GM18867 (cell line): ENCODE data around the gene QRFP.

Experiments
- ATAC-seq: cut with Tn5 transposase; IDR thresholded peaks from one replicate; pipeline ENCODE4 v1.9.1; 2021; ENCODE audit warnings: mild to moderate bottlenecking, moderate library complexity; ENCODE audit not compliant: unreplicated experiment

The QRFP gene

DNA sequence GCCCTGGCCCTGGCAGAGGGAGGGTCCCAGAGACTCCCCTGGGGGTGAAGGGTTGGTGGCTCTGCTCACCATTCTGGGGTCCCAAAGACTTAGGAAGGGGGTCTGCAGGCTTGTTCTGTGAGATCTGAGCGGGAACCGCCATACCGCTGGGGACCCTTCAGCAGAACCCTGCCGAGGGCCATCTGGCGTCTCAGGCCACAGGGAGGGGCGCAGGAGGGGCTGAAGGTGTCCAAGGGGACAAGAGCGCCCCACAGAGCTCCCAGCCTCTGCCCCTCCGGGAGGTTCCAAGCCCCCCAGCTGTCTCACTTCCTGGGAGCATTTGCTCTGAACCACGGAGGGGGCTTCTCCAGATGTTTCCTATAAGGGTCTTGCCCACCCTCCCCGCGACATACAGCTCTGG, 37.6 kb upstream of the QRFP start:
- no peak for ATAC-seq

DNA sequence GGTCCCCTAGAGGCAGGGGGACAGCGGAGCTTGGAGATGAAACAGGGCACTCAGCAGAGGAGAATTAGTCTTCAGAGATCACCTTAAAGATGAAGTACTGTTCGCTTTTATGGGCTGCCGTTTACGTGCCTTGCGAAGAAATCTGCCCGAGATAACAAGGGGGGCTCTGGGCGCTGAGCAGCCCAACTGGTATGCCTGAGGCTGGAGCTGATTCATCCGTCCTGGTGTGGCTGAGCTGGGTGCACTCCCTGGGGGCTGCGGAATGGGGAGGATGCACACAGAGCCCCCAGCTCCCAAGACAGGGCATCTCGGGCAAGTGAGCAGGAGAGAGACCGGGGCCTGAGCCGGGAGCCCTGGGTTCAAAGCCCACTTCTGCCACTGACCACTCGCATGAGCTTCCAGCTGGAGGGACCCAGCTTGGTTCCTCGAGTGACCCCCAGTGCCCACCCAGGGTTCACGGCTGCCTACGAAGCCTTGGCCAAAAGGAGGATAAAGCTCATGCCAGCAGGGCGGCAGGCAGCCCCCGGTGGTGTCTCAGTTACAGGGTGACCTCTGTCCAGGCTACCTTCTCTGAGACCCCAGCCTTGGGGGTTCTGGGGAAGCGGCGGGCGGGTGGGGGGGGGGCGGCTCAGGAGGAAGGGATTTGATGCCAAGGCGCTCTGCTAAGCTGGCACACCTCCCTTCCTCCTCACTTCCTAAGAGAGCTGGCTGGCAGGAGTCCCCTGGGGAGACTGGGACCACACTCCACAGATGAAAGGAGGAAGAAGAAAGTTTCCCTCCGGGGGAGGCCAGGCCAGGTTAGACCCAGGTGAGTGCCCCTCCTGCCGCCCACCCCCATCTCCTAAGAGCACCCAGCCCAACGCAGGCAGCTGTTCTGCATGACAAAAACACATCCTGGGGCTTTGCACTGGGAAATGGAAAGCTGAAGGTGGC, 36.8 kb upstream of the QRFP start:
- ATAC-seq: no peak

- no peak for ATAC-seq
Measured at GRCh38 chr9:130932255-130933079, 35.9 kb upstream of the QRFP start.

- peak; percentile 72 for ATAC-seq
Measured at GRCh38 chr9:130931508-130932254, 35.1 kb upstream of the QRFP start.

- no peak for ATAC-seq
Measured at GRCh38 chr9:130930804-130931349, 34.3 kb upstream of the QRFP start.

- ATAC-seq: no peak
Measured at GRCh38 chr9:130930132-130930803, 33.7 kb upstream of the QRFP start.

DNA sequence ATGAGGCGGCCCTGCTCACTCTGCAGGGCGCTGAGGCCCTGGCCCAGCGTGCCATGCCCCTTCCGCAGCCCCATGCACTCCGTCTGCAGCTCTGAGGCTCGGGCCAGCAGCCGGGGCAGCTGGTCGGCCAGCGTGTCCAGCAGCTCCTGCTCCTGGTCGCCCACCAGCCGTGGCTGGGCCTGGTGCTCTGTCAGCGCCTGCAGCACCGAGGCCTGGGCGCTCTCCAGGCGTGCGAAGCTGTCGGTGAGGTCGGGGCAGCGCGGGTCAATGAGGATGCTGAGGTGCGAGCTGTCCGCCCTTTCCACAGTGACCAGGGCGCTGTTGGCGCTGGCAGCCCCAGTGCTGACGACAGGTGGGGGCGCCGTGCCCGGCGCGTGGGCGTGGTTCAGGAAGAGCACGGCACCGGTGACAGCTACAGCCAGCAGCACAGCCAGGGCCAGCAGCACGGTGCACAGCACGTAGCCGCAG, 33.0 kb upstream of the QRFP start:
- ATAC-seq: no peak

DNA sequence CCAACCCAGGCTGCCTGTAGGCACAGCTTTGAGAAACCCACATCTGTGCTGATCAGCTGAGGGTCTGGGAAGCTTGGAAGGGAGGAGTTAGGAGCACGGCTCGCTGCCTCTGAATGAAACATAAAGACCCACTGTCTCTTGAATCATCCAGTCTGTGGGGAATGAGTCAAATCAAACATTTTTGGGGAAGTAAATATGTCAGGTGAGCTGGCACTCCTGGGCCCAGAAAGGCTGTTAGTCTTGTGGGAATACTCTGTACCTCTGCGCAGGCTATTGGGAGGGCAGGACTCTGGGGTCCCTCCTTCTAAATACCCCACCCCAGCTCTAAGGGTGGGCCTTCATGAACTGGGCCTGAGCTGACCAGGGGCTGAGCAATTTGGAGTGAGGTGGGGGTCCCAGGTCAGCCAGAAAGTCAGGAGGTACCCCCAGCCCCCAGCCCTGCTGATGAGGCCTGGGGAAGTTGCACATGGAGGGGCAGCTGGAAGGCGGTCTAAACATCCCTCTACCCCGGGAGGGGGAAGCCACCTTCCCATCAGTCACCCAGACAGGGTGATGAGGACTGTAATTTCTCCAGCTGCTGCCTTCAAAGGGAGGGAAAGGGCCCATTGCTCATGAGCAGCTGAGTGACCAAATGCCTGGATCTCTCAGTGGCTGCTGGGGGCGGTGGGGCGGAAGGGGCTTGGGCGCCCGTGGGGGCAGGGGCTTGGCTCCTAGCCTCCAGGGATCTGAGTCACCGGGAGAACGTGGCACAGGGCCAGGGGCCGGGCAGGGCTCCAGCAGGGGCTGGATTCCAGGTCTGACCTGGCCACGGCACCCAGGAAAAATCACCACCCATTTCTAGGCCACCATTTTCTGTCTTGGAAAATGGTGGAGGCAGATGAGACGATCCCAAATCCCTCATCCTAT, 31.6 kb upstream of the QRFP start:
- no peak for ATAC-seq

DNA sequence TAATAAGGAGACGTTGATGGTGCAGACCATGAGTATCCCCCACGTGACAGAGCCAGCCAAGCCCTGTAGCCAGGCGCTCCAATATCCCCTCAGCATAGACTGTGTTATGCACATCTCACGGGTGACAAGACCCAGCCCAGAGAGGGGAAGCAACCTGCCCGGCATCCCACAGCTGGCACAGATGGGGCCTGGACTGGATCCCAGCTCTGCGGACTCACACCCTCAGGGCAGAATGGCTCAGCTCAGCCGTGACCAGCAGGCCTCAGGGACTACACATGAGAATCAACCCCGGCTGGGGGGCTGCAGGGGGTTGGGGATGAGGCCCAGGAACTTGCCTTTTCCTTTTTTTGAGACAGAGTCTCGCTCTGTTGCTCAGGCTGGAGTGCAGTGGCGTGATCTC, 30.7 kb upstream of the QRFP start:
- ATAC-seq: no peak

DNA sequence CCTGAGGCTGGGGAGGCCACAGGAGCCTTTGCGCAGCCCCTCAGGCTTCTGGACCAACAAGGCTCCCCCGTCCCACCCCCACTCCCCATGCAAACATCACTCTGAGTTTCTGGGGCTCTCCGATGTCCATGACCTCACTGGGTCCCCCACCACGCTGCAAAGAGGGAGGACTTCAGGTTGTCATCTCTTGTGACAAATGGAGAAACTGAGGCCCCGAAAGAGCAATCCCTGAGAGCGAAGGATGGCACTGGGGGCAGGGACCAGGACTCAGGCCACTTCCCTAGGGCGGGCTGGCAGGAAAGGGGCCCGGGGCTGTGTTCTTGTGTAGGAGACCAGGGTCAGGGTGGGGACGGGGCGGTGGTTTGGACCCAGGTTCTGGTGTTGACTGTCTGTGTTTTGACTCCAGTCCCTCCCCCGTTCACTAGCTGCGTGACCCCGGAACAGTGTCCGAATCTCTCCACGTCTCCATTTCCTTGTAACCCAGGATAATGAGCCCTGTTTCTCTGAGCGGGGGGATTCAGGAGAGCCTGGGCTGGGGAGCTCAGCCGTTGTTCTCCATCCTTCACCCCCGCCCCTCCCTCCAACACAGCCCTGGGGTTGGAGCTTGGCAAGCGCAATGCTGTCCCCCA, 28.6 kb upstream of the QRFP start:
- ATAC-seq: no peak

DNA sequence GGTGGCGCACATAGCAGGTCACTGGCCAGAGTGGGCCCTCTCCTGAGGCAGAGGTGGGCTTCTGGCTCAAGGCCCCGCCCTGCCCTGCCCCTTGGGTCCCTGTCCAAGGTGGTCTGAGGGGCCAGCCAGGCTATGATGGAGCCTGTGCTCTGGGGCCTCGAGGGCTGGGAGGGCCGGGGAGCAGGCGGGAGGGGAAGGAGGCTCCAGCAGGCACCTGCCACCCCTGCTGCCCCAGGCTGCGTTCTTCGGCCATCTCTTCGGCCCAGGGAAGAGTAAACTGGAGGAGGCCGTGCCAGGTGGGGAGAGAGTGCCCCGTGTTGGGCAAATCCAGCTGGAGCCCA, 27.8 kb upstream of the QRFP start:
- ATAC-seq: no peak

DNA sequence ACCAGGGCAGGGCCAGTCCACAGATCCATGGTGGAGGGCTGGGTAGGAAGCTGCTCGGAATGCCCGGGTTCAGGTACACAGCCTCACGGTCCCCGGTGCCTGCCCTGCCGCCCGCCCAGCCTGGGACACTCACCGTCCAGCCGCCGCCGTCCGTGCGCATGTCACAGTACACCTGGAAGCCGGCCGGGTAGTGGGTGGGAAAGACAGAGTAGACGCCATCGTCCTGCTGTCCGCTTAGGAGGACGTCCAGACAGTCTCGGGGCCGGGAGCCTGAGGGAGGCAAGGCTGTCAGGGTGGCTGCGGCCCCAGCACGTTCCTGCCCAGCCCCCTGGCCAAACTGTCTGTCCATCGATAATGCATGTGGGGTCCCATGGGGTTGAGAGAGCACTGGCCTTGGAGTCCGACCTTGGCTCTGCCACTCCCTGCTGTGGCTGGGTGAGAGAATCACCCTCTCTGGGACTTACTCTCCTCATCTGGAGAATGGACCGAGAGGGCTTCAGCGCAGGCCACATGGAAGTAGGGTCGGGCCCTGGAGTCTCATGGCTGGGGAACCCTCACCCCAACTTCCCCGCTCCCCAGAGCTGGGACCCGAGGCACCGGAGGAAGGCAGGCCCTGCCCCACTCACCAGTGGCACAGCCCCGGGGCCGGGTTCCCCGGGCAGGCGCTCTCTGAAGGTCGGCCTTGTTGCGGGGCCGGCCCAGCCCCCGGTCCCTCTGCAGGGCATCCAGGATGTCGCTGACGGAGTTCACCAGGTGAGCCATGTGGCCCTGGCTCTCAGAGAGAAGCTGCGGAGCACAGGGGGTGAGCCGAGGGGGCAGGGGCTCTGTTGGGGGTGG, 27.2 kb upstream of the QRFP start:
- no peak for ATAC-seq

DNA sequence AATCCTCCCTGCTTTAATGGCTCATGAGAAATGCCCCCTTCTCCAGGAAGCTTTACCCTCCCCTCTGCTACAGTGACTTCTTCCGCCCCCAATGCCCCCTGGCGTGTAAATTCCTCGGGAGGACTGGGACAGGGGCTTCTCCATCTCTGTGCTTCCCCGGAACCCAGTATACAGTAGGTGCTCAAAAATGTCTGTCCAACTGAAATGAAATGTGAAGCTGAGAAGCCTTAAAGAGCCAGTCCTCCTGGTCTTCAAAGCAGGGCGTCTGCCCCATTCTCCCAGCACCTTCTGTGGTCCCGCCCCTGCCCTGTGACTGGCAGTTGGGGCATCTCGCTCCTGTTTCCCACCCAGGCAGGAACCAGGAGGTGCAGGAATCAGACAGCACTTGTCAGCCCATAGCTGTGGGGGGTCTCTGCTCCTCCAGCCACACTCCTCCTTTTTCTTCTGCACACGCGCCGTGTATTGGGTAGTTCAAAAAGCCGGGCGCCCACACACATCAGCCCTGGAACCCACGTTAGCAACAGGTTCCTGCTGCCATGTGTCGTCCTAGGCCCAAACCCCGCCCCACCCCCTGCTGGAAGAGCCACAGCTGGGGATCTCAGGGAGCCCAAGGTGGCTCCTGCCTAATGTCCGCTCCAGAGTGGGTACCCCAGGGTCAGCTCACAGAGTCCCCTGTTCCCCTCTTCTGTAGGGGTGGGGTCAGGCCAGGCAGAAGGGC, 26.4 kb upstream of the QRFP start:
- no peak for ATAC-seq

- no peak for ATAC-seq
Measured at GRCh38 chr9:130921989-130922892, 25.6 kb upstream of the QRFP start.

- ATAC-seq: no peak
Measured at GRCh38 chr9:130921300-130921988, 24.8 kb upstream of the QRFP start.
